Measurements from ENCODE around the gene UNC79.

DNA sequence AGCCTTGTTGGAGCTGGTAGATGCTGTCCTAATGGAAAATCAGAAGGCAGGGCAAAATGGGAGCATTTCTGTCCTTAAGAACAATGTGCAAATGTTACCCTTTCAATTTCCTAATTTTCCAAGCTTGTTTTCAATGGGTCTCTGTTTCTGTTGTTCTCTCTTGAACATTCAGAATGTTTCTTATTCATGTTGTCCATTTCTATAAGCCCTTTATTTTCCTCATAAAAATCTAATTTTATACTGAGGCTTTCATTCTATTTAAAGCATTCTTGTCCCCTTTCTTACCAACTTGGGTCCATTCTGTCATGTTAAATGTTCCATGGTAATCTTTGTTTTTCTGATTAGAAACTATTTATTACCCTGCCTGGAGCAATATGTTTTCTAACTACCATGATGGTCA, 232.6 kb downstream of the UNC79 start:
- TF ChIP-seq CTCF (IDR thresholded peaks at IDR 0.05) (no peak), POLR2AphosphoS5 (IDR thresholded peaks at IDR 0.05) (no peak)
